ENCODE results near the gene PDCD4.

DNA sequence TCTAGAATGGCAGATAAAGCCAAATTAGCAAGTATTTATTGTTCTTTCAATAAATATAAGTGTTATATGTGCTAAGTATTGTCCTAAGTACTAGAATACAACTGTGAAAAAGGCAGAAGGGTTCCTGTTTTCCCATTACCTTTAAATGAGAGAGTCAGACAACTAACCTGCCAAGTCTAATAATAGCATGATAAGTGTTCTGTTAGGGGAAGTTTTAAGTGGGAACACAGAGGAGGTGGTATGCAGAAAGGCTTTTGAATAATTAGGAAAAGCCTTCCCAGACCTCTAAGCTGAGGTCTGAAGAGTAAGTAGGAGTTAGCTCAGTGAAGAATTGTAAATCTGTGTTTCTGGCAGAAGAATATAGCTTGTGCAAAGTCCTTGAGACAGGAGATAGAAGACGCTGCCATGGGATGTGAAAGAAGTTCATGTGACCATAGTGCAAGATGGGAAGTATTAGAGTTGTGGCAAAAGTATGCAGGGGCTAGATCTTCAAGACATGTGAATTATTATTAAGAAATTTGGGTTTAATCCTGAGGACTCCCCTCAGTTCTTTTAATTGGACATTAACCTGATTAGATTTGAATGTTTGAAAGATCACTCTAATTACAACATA is 60.1 kb downstream of the PDCD4 start:
- no peak for TF ChIP-seq HNF4G (IDR thresholded peaks at IDR 0.05)
- TF ChIP-seq EGR1 (IDR thresholded peaks at IDR 0.05; ENCODE audit: low read depth in 2 of 2) = no peak
- TF ChIP-seq, protein P1, sequence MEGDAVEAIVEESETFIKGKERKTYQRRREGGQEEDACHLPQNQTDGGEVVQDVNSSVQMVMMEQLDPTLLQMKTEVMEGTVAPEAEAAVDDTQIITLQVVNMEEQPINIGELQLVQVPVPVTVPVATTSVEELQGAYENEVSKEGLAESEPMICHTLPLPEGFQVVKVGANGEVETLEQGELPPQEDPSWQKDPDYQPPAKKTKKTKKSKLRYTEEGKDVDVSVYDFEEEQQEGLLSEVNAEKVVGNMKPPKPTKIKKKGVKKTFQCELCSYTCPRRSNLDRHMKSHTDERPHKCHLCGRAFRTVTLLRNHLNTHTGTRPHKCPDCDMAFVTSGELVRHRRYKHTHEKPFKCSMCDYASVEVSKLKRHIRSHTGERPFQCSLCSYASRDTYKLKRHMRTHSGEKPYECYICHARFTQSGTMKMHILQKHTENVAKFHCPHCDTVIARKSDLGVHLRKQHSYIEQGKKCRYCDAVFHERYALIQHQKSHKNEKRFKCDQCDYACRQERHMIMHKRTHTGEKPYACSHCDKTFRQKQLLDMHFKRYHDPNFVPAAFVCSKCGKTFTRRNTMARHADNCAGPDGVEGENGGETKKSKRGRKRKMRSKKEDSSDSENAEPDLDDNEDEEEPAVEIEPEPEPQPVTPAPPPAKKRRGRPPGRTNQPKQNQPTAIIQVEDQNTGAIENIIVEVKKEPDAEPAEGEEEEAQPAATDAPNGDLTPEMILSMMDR (IDR thresholded peaks at IDR 0.05; ENCODE audit: low read depth, low read length, missing input control) = no peak
- TF ChIP-seq, protein P2, sequence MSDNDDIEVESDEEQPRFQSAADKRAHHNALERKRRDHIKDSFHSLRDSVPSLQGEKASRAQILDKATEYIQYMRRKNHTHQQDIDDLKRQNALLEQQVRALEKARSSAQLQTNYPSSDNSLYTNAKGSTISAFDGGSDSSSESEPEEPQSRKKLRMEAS (IDR thresholded peaks at IDR 0.05) = no peak
- no peak for TF ChIP-seq TAF1 (conservative IDR thresholded peaks at IDR 0.05)
- no peak for TF ChIP-seq SP1 (IDR thresholded peaks at IDR 0.05)

Measured in liver (tissue), 3 donors.